GM18873 (cell line): ENCODE data around the gene CFAP299.

Experiments
- ATAC-seq: cut with Tn5 transposase; IDR thresholded peaks from one replicate; pipeline ENCODE4 v1.9.1; 2021; ENCODE audit warnings: mild to moderate bottlenecking, moderate library complexity, moderate number of reproducible peaks; ENCODE audit not compliant: unreplicated experiment, low FRiP score

Gene CFAP299

DNA sequence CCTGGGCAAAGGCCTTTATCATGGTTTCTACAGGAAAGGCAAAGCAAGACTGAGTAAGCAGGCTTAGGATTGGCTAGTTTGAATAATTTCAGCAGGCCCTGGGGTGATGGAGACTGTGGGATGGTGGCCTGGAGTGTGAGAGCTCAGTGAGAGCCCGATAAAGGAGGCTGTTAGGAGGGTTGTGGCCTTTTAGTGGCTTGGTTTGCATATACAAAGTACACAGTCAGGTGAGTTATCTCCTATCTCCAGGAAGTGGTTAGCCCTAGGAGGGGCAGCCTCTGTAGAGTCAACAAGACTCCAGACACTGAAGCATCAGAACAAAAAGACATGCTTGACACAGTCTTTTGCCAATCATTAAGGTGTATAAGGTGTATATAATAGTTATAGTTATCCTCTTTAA lies 157.2 kb downstream of the CFAP299 start:
- no peak for ATAC-seq

DNA sequence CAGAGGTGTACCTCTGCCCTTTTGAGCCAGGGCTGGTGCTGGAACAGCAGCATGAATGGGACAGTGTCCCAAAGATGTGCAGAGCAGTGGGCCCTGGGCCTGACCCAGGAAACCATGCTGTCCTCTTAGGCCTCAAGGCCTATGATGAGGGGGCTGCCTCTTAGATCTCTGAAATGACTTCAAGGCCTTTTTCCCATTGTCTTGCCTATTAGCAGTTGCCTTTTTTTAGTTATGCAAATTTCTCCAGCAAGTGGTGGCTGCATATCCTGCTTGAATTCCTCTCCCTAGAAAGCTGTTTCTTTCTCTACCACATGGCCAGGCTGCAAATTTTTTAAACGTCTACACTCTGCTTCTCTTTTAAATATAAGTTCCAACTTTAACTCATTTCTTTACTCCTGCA lies 160.3 kb downstream of the CFAP299 start:
- ATAC-seq: no peak

GRCh38 chr4:80498725-80499124 lies 163.2 kb downstream of the CFAP299 start:
- ATAC-seq: no peak

DNA sequence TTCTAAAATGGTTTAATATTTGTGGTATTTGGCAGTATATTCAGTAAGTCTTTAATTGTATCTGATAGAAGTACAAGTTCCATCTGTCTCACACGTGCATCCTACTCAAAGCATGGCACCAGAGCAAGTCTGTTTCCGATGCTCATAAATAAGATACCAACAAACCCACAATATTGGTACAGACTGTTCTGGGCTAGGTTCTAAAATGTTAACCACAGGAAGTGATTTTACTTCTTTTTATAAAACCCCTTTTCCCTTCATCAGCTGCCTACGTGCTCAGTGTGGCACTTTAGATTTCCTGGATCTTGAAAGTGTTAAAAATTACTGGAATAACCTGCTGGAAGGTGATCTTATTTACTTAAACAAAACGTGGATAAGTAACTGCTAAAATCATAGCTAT lies 165.1 kb downstream of the CFAP299 start:
- no peak for ATAC-seq

GRCh38 chr4:80507077-80507476 lies 171.5 kb downstream of the CFAP299 start:
- no peak for ATAC-seq

GRCh38 chr4:80507507-80507906 lies 172.0 kb downstream of the CFAP299 start:
- peak; percentile 91 for ATAC-seq

- ATAC-seq: no peak
Observed at GRCh38 chr4:80515496-80515895, 180.0 kb downstream of the CFAP299 start.

DNA sequence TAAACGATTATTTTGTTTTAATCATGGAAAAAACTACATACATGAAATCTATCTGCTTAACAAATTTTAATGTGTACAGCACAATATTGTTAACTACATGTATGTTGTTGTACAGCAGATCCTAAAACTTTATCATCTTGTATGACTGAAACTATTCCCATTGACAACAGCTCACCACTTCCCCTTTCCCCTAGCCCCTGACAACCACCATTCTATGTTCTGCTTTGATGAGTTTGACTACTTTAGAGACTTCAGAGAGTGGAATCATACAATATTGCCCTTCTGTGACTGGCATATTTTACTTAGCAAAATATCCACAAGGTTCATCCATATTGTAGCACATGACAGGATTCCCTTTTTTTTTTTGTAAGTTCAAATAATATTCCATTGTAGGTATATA lies 185.9 kb downstream of the CFAP299 start:
- ATAC-seq: no peak

DNA sequence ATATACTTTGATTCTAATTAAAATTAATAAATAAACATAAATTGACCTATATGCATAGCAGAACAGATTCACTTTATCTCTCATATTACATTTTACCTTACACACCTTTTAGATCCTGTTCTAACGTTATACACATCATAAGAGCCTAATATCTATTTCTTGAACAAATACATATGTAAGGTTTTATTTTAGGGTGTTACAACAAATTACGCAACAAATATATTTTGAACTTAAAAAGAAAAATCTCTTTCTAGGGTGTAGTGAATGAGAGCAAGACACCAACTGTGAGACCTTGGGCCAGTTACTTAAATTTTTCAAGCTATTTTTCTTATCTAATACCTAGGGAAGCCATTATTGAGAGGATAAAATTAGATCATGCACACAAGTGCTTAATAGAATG lies 191.2 kb downstream of the CFAP299 start:
- no peak for ATAC-seq

DNA sequence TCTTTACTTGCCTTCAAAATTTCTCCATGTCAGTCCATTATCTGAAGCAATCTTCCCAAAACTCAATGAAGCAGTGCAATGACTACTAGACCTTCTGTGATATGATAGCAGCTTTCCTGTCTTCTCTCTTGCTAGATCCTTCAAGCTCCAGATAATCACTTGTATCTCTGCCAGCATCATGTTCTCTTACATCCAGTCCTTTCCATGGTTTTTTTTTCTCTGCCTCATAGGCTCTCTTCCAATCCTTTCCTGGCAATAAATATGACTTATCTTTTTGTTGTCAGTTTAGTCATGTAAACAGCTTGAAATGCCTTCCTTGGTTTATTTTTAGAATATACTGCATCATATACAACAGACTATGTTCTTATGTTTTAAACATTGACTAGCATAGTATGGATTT lies 193.5 kb downstream of the CFAP299 start:
- ATAC-seq: no peak

DNA sequence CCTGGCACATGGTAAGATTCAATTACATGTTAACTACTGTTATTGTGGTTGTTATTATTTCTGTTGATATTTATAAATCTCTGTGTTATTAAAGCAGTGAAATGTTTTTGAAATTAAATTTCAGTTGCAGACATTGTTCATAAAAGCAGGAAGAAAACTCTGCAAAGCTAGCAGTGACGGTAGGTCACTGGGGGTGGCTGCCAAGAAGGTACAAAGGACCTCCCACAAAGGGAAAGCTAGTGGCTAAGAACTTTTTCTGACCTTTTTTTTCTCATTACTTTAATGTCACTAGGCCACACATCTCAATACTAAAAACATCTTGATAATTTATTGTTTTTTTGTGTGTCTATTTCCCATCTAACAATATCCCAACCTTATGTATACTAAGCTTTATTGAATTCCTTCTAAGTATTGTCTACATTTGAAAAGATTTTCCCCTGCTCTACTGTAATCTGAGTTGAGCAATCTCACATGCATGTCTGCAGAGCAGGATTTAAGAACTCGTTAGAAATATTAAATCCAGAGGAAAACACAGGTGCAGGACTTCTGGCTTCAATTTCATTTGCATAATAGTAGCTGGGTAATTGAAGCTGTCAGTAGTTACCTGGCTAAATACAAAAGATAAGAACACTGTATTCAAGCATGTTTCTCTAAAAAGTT lies 197.3 kb downstream of the CFAP299 start:
- ATAC-seq: no peak

GRCh38 chr4:80535551-80535950 lies 200.0 kb downstream of the CFAP299 start:
- ATAC-seq: no peak

DNA sequence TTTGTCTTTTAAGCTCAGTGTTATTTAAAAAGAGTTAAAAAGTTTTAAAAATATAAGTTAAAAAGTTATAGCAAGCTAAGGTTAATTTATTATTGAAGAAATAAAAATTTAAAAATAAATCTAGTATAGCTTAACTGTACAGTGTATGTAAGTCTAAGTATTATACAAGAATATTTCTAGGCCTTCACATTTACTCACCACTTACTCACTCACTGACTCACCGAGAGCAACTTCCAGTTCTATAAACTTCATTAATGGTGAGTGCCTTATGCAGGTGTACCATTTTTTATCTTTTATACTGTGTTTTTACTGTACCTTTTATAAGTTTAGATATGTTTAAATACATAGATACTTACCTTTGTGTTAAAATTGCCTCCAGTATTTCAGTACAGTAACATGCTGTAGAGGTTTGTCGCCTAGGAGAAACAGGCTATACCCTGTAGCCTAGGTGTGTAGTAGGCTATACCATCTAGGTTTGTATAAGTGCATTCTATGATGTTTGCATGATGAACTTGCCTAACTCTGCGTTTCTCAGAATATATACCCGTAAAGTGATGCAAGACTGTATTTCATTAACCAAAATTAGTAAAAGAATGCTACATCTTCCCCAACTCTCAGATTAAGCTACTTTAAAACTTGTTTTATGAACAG lies 202.9 kb downstream of the CFAP299 start:
- ATAC-seq: no peak

GRCh38 chr4:80539190-80539589 lies 203.7 kb downstream of the CFAP299 start:
- no peak for ATAC-seq

- ATAC-seq: no peak
Observed at GRCh38 chr4:80540349-80540748, 204.8 kb downstream of the CFAP299 start.

DNA sequence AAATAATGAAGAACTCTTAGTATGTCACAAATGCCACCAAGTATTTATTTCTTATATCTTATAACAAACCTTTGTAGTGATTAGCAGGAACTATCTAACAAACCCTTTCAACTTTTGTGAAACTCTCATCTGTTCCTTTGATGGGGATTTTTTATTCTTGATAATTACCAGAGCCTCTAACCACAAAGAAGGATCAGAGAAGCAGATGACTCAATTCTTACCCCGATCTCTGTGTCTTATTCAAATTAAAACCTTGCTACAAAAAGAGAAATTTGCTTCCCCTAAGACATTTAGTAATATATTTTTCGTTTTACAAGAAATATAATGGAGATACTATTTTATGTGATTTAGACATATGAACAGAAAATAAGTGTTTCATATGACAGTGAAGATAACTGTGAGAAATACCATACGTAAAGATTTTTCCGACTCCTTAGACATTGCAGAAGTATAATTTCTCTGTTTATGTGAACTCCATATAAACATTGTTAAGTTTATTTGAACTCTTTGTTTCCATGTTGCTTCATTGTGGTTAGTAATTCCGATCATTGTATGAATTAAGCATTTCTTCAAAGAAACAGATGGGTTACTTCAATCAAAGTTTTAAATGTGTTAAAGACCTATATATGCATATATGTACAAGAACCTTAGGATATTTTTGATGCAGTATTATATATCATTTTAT lies 205.4 kb downstream of the CFAP299 start:
- ATAC-seq: peak; percentile 96

DNA sequence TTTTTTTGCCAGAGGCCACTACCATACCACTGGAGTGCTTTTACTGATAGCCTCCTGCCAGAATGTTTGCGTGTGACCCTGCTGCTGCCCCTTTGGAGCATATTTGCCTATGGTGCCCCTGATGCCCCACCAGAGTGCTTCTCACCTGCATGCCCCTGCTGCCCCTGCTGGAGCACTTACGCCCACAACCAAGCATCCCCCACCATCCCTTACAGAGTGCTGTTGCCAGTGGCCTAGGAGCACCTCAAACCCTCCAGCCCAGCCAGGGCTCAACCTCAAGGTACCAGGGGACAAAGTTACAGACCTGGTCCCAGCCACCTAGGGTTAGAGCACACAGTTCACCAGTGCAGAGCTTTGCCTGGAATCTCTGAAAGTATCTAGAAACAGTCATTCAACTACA lies 207.2 kb downstream of the CFAP299 start:
- no peak for ATAC-seq

- no peak for ATAC-seq
Observed at GRCh38 chr4:80560337-80560736, 224.8 kb downstream of the CFAP299 start.

DNA sequence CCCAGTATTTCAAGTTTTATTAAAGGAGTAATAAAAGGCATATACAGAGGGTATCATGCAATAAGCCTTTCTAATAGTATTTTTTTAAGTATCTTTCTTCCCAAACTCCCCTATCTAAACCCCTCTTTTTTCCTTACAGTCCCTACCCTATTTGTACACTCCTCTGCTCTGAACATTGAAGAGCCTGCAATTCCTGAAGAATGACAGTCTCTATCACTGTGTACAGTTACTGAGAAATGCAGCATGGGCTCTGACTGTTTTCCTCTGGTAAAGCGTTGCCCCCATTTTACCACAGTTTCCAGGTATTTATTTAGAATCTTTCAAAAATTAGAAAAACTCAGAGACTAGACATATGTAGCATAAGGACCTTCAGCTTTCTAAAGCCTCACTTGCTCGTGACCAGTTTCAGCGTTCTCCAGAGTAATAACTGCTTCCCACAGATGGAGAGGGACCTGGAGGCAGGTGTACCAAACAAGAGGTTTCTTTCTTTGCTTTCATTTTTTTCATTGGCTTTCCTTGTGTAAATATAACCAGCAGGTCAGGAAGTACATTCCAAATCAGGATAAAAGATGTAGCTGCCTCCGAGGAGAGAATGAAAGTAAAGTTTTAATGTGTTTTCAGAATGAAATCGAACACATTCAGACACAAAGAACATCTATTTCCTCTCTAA lies 230.8 kb downstream of the CFAP299 start:
- no peak for ATAC-seq

DNA sequence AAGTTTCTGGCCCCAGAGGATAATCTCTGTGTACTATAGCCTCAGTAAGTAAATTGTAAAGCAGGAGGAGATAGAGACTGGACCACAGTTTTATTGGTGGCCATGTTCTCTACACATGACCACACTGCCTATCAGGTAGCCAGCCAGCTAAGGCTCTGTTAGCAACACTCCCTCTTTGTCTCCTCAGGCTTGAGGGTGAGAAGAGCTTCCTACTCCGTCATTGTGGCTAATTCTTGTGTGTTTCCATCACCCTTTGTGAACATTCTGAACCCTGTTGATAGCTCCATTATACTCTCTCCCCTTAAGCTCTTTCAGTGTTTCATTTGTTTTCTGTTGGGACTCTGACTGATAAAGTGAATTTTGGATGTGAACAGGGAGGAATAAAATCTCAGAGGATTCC lies 233.4 kb downstream of the CFAP299 start:
- no peak for ATAC-seq

DNA sequence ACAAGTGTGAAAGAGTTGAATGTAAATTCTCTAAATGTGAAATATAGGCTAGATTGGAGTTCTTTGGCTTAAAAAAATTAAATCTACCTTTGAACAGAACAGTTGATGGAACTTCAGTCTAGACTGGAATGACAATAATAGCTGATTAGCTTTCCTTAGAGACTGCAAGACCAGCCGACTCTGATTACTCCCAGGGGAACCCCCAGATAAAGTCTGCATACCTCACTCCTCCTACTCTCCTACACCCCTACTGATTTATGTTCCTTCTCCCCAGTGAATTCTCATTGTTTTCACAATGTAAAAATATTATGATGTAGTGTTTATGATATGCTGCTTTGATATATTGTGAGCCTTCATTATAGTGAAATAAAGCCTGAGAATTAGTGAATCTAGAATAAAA lies 241.3 kb downstream of the CFAP299 start:
- ATAC-seq: no peak
